Sigmoid colon (tissue), 7 donors: ENCODE results near the gene WNT7A. TPM values are rescaled to one million over a fixed set of nuclear protein-coding genes. Genes with fewer than 3 reads are reported as not detected.

Source experiments
- DNase-seq: peaks from one replicate; pipeline ENCODE4 v3.0.0-alpha.2; 2019
- H3K27ac ChIP-seq, 4 donors: fragments of 200-600 bp; sonication (generic); one replicate each; pipeline ENCODE4 v1.5.1; 2016 to 2019; ENCODE audit warnings: mild to moderate bottlenecking in 1 of 4
- H3K27me3 ChIP-seq, 3 donors: fragments of 200-600 bp; sonication (generic); one replicate each; pipeline ENCODE4 v1.5.1; 2019; ENCODE audit warnings: mild to moderate bottlenecking in 1 of 3
- H3K36me3 ChIP-seq, 4 donors: fragments of 200-600 bp; sonication (generic); one replicate each; pipeline ENCODE4 v1.5.1; 2016 to 2019
- H3K4me1 ChIP-seq, 4 donors: fragments of 200-600 bp; sonication (generic); one replicate each; pipeline ENCODE4 v1.5.1; 2017 to 2019
- H3K4me3 ChIP-seq, 4 donors: fragments of 200-600 bp; sonication (generic); one replicate each; pipeline ENCODE4 v1.5.1; 2017 to 2019; ENCODE audit warnings: mild to moderate bottlenecking in 2 of 4, moderate library complexity in 1 of 4
- H3K9me3 ChIP-seq, 4 donors: fragments of 200-600 bp in 3 of 4; sonication (generic) in 3 of 4; one replicate each; pipeline versions ENCODE4 v1.5.1 to v1.6.1; 2013 to 2019
- CTCF ChIP-seq, 4 experiments: fragments of 450-650 bp in 3 of 4; fragments of 200-600 bp in 1 of 4; IDR thresholded peaks; one replicate each; pipeline ENCODE4 v1.5.1; 2016 to 2019; ENCODE audit warnings: antibody characterized with exemption in 4 of 4, mild to moderate bottlenecking in 3 of 4, moderate library complexity in 2 of 4
- EP300 ChIP-seq, 4 donors: sonication (generic); formaldehyde crosslinking; IDR thresholded peaks; one replicate each; pipeline ENCODE4 v1.6.1; 2017; ENCODE audit warnings: antibody characterized with exemption in 4 of 4
- POLR2A ChIP-seq, 2 donors: fragments of 450-650 bp; IDR thresholded peaks; one replicate each; pipeline ENCODE4 v1.6.1; 2016; ENCODE audit warnings: antibody characterized with exemption in 2 of 2, mild to moderate bottlenecking in 2 of 2, moderate library complexity in 2 of 2
- POLR2AphosphoS5 ChIP-seq, 4 donors: sonication (generic); formaldehyde crosslinking; IDR thresholded peaks; one replicate each; pipeline ENCODE4 v1.6.1; 2017; ENCODE audit warnings: antibody characterized with exemption in 4 of 4
- WGBS, 2 donors: extraction: QIAGEN DNeasy Blood & Tissue Kit; methylation state at CpG; one replicate each; pipeline ENCODE4 v1.1.7; 2013; 5-methylcytosine and 5-hydroxymethylcytosine counted together
- intact Hi-C: fragments of 100-400 bp; cut with DNase I; formaldehyde crosslinking; loops from one replicate; pipeline ENCODE4 v1.15.1; 2023
- polyA plus RNA-seq, 3 donors: library from polyadenylated mRNA; stranded (reverse); fragments of 200-250 nt; gene quantifications; one replicate each; pipeline ENCODE4 v1.2.3, GENCODE V29; 2013
- total RNA-seq, 4 donors: library from RNA; depleted of rRNA; stranded (reverse); fragments of >200 nt; gene quantifications; one replicate each; pipeline ENCODE4 v1.1.0, GENCODE V29; 2016
- donor health status: healthy with polysubstance abuse.
- donor health status: Bipolar disorder and iron deficiency.
- donor health status: healthy.

The WNT7A gene
- total and polyA plus RNA-seq, 7 donors: 0.03 TPM; not detected in 6

GRCh38 chr3:13901935-13902584 lies 22.2 kb upstream of the WNT7A start:
- intact Hi-C loops: no loop called here
- no peak for DNase-seq
- Histone ChIP-seq H3K36me3 (no peaks in the 10 kb centered on the region), H3K4me1 (peaks cover 0 to under 1% (median 0%) of the 10 kb centered on the region in 4 donors), H3K9me3 (peaks cover 14 to 23% (median 19%) of the 10 kb centered on the region in 4 donors), H3K27me3 (no peaks in the 10 kb centered on the region), H3K4me3 (no peak overlapping the region), H3K27ac (no peak overlapping the region)
- 69 to 75% methylated on average over 1 of the region's 1 CpG for WGBS, 2 donors
- TF ChIP-seq POLR2A (IDR thresholded peaks at IDR 0.05) (no peak), CTCF (IDR thresholded peaks at IDR 0.05) (peak in 1 of 4 experiments; percentile 4)

GRCh38 chr3:13898346-13898745 lies 18.5 kb upstream of the WNT7A start:
- 73 to 77% methylated on average over 3 of the region's 3 CpGs for WGBS, 2 donors
- Histone ChIP-seq H3K9me3 (peaks cover 0 to 9% (median 6%) of the 10 kb centered on the region in 4 donors), H3K27me3 (no peaks in the 10 kb centered on the region), H3K4me1 (peaks cover 0 to 20% (median 15%) of the 10 kb centered on the region in 4 donors), H3K36me3 (no peaks in the 10 kb centered on the region), H3K27ac (no peak overlapping the region), H3K4me3 (no peak overlapping the region)
- intact Hi-C loops: loop anchor here (10.0 kb wide), 1 partner anchor 566 kb away; no protein-coding TSS in a partner anchor
- TF ChIP-seq POLR2A (IDR thresholded peaks at IDR 0.05) (no peak), POLR2AphosphoS5 (IDR thresholded peaks at IDR 0.05) (no peak), EP300 (IDR thresholded peaks at IDR 0.05) (no peak), CTCF (IDR thresholded peaks at IDR 0.05) (no peak)
- no peak for DNase-seq

GRCh38 chr3:13896473-13897154 lies 16.7 kb upstream of the WNT7A start:
- TF ChIP-seq POLR2AphosphoS5 (IDR thresholded peaks at IDR 0.05) (no peak), CTCF (IDR thresholded peaks at IDR 0.05) (peak in 3 of 4 experiments; percentile 59 to 67 (median 64))
- Histone ChIP-seq H3K36me3 (no peaks in the 10 kb centered on the region), H3K9me3 (peaks cover 0 to 3% (median 0%) of the 10 kb centered on the region in 4 donors), H3K27ac (peak overlapping the region in 2 of 4 donors; percentile 74 to 77), H3K4me3 (peak overlapping the region; percentile 48 to 72 (median 68)), H3K27me3 (no peaks in the 10 kb centered on the region), H3K4me1 (peaks cover 0 to 20% (median 15%) of the 10 kb centered on the region in 4 donors)
- intact Hi-C loops: loop anchor here (2.0 to 10.0 kb wide), 2 partner anchors 282 to 568 kb away; partner anchors contain the start of genes LSM3 and XPC
- 15 to 22% methylated on average over 12 of the region's 12 CpGs for WGBS, 2 donors
- peak; percentile 72 for DNase-seq

GRCh38 chr3:13895155-13896105 lies 15.6 kb upstream of the WNT7A start:
- Histone ChIP-seq H3K9me3 (no peaks in the 10 kb centered on the region), H3K4me3 (peak overlapping the region; percentile 48 to 72 (median 68)), H3K27me3 (no peaks in the 10 kb centered on the region), H3K27ac (peak overlapping the region; percentile 74 to 79 (median 77)), H3K4me1 (peaks cover 0 to 20% (median 15%) of the 10 kb centered on the region in 4 donors), H3K36me3 (no peaks in the 10 kb centered on the region)
- TF ChIP-seq CTCF (IDR thresholded peaks at IDR 0.05) (no peak), POLR2A (IDR thresholded peaks at IDR 0.05) (peak in 1 of 2 donors; percentile 85), POLR2AphosphoS5 (IDR thresholded peaks at IDR 0.05) (peak; percentile 79 to 95 (median 87))
- 1 to 2% methylated on average over 86 of the region's 86 CpGs for WGBS, 2 donors
- DNase-seq: peak; percentile 97
- intact Hi-C loops: loop anchor here (1.0 to 10.0 kb wide), 4 partner anchors 229 to 755 kb away; partner anchors contain the start of genes CCDC174, CHCHD4, LSM3 and XPC
